SJCRH30 (cell line): ENCODE data around the gene TSR1. TPM values are rescaled to one million over a fixed set of nuclear protein-coding genes. Genes with fewer than 3 reads are reported as not detected.

Experiments
- DNase-seq, 2 experiments: peaks; one replicate each; pipeline ENCODE4 v3.0.0-alpha.2; 2015 to 2020
- H3K27ac ChIP-seq: fragments of 250-450 bp; sonication (Bioruptor Pico); 2 replicates; pipeline ENCODE4 v1.5.1; 2020; ENCODE audit warnings: mild to moderate bottlenecking, moderate library complexity
- H3K27me3 ChIP-seq: fragments of 250-450 bp; sonication (Bioruptor Pico); 2 replicates; pipeline ENCODE4 v1.5.1; 2020; ENCODE audit warnings: mild to moderate bottlenecking, moderate library complexity
- H3K36me3 ChIP-seq: fragments of 250-450 bp; sonication (Bioruptor Pico); 2 replicates; pipeline ENCODE4 v1.5.1; 2020; ENCODE audit warnings: mild to moderate bottlenecking, moderate library complexity
- H3K4me1 ChIP-seq: fragments of 250-450 bp; sonication (Bioruptor Pico); 2 replicates; pipeline ENCODE4 v1.5.1; 2020; ENCODE audit warnings: mild to moderate bottlenecking, moderate library complexity
- H3K4me3 ChIP-seq: fragments of 250-450 bp; sonication (Bioruptor Pico); 2 replicates; pipeline ENCODE4 v1.5.1; 2020; ENCODE audit warnings: mild to moderate bottlenecking, moderate library complexity
- H3K9me3 ChIP-seq: fragments of 250-450 bp; sonication (Bioruptor Pico); replicated peaks from 2 replicates; pipeline ENCODE4 v1.5.1; 2020; ENCODE audit warnings: mild to moderate bottlenecking, moderate library complexity
- total RNA-seq: library from RNA; depleted of rRNA; stranded (reverse); fragments of >200 nt; shearing (Covaris generic); gene quantifications from 2 replicates; pipeline ENCODE4 v1.2.3, GENCODE V29; 2014

TSR1 gene
- total RNA-seq, 1 experiment from 2014 or later = 31.9 TPM

GRCh38 chr17:2373179-2373578, 36.9 kb upstream of the TSR1 start:
- H3K4me3 ChIP-seq = no peak overlapping the region
- DNase-seq = no peak

GRCh38 chr17:2372681-2373080, 36.4 kb upstream of the TSR1 start:
- Histone ChIP-seq H3K27me3 (no peaks in the 10 kb centered on the region), H3K36me3 (no peaks in the 10 kb centered on the region), H3K27ac (no peak overlapping the region), H3K9me3 (no peaks in the 10 kb centered on the region), H3K4me3 (no peak overlapping the region), H3K4me1 (no peaks in the 10 kb centered on the region)
- DNase-seq = no peak

More at GRCh38 chr17:2373179-2373578, 36.9 kb upstream of the TSR1 start:
- Histone ChIP-seq H3K36me3 (no peaks in the 10 kb centered on the region), H3K27me3 (no peaks in the 10 kb centered on the region), H3K9me3 (no peaks in the 10 kb centered on the region), H3K4me1 (no peaks in the 10 kb centered on the region), H3K27ac (no peak overlapping the region)

- Histone ChIP-seq H3K4me1 (no peaks in the 10 kb centered on the region), H3K27ac (no peak overlapping the region), H3K36me3 (no peaks in the 10 kb centered on the region), H3K9me3 (no peaks in the 10 kb centered on the region), H3K4me3 (no peak overlapping the region), H3K27me3 (no peaks in the 10 kb centered on the region)
- DNase-seq = no peak
Measured at GRCh38 chr17:2372180-2372579, 35.9 kb upstream of the TSR1 start.

- DNase-seq = no peak
Measured at GRCh38 chr17:2371183-2372130, 35.2 kb upstream of the TSR1 start.

GRCh38 chr17:2370211-2370589, 33.9 kb upstream of the TSR1 start:
- DNase-seq = no peak
- no peak overlapping the region for H3K4me3 ChIP-seq
- H3K9me3 ChIP-seq = no peaks in the 10 kb centered on the region
- H3K36me3 ChIP-seq = no peaks in the 10 kb centered on the region
- H3K4me1 ChIP-seq = no peaks in the 10 kb centered on the region
- no peak overlapping the region for H3K27ac ChIP-seq
- H3K27me3 ChIP-seq = no peaks in the 10 kb centered on the region

More at GRCh38 chr17:2371183-2372130, 35.2 kb upstream of the TSR1 start:
- Histone ChIP-seq H3K4me3 (no peak overlapping the region), H3K4me1 (no peaks in the 10 kb centered on the region), H3K9me3 (no peaks in the 10 kb centered on the region), H3K27ac (no peak overlapping the region), H3K36me3 (no peaks in the 10 kb centered on the region), H3K27me3 (no peaks in the 10 kb centered on the region)

GRCh38 chr17:2369551-2370210, 33.4 kb upstream of the TSR1 start:
- Histone ChIP-seq H3K27me3 (no peaks in the 10 kb centered on the region), H3K4me1 (no peaks in the 10 kb centered on the region), H3K4me3 (no peak overlapping the region), H3K9me3 (no peaks in the 10 kb centered on the region), H3K36me3 (no peaks in the 10 kb centered on the region), H3K27ac (no peak overlapping the region)
- no peak for DNase-seq

GRCh38 chr17:2369039-2369438, 32.8 kb upstream of the TSR1 start:
- H3K27me3 ChIP-seq = no peaks in the 10 kb centered on the region
- no peak for DNase-seq
- no peak overlapping the region for H3K27ac ChIP-seq
- H3K4me1 ChIP-seq = no peaks in the 10 kb centered on the region
- H3K9me3 ChIP-seq = no peaks in the 10 kb centered on the region
- no peaks in the 10 kb centered on the region for H3K36me3 ChIP-seq
- H3K4me3 ChIP-seq = no peak overlapping the region

- no peaks in the 10 kb centered on the region for H3K4me1 ChIP-seq
Measured at GRCh38 chr17:2368359-2368758, 32.1 kb upstream of the TSR1 start.

GRCh38 chr17:2366747-2367494, 30.7 kb upstream of the TSR1 start:
- no peaks in the 10 kb centered on the region for H3K36me3 ChIP-seq
- DNase-seq = no peak
- no peaks in the 10 kb centered on the region for H3K4me1 ChIP-seq
- no peak overlapping the region for H3K4me3 ChIP-seq
- no peaks in the 10 kb centered on the region for H3K27me3 ChIP-seq
- H3K9me3 ChIP-seq = no peaks in the 10 kb centered on the region
- no peak overlapping the region for H3K27ac ChIP-seq

More at GRCh38 chr17:2368359-2368758, 32.1 kb upstream of the TSR1 start:
- Histone ChIP-seq H3K27me3 (no peaks in the 10 kb centered on the region), H3K36me3 (no peaks in the 10 kb centered on the region), H3K27ac (no peak overlapping the region), H3K4me3 (no peak overlapping the region), H3K9me3 (no peaks in the 10 kb centered on the region)
- no peak for DNase-seq

GRCh38 chr17:2365132-2365531, 28.9 kb upstream of the TSR1 start:
- DNase-seq = no peak
- no peaks in the 10 kb centered on the region for H3K36me3 ChIP-seq
- no peaks in the 10 kb centered on the region for H3K9me3 ChIP-seq
- H3K4me1 ChIP-seq = peaks cover 2% of the 10 kb centered on the region
- H3K27ac ChIP-seq = no peak overlapping the region
- H3K27me3 ChIP-seq = no peaks in the 10 kb centered on the region
- H3K4me3 ChIP-seq = no peak overlapping the region

- Histone ChIP-seq H3K9me3 (no peaks in the 10 kb centered on the region), H3K36me3 (no peaks in the 10 kb centered on the region), H3K27me3 (no peaks in the 10 kb centered on the region), H3K4me3 (no peak overlapping the region), H3K4me1 (peaks cover 6% of the 10 kb centered on the region), H3K27ac (no peak overlapping the region)
- DNase-seq = no peak
Measured at GRCh38 chr17:2364763-2365116, 28.5 kb upstream of the TSR1 start.

GRCh38 chr17:2363851-2364762, 27.9 kb upstream of the TSR1 start:
- no peak for DNase-seq
- peaks cover 7% of the 10 kb centered on the region for H3K4me1 ChIP-seq
- no peaks in the 10 kb centered on the region for H3K36me3 ChIP-seq

GRCh38 chr17:2363318-2363717, 27.1 kb upstream of the TSR1 start:
- peaks cover 7% of the 10 kb centered on the region for H3K4me1 ChIP-seq
- no peaks in the 10 kb centered on the region for H3K27me3 ChIP-seq
- no peak overlapping the region for H3K27ac ChIP-seq
- no peaks in the 10 kb centered on the region for H3K36me3 ChIP-seq
- H3K4me3 ChIP-seq = no peak overlapping the region
- DNase-seq = no peak
- H3K9me3 ChIP-seq = no peaks in the 10 kb centered on the region

More at GRCh38 chr17:2363851-2364762, 27.9 kb upstream of the TSR1 start:
- H3K9me3 ChIP-seq = no peaks in the 10 kb centered on the region
- no peaks in the 10 kb centered on the region for H3K27me3 ChIP-seq
- no peak overlapping the region for H3K4me3 ChIP-seq
- H3K27ac ChIP-seq = no peak overlapping the region

- no peaks in the 10 kb centered on the region for H3K27me3 ChIP-seq
- H3K27ac ChIP-seq = no peak overlapping the region
- H3K4me3 ChIP-seq = no peak overlapping the region
- no peak for DNase-seq
- no peaks in the 10 kb centered on the region for H3K36me3 ChIP-seq
- H3K4me1 ChIP-seq = peaks cover 7% of the 10 kb centered on the region
- no peaks in the 10 kb centered on the region for H3K9me3 ChIP-seq
Measured at GRCh38 chr17:2362881-2363280, 26.6 kb upstream of the TSR1 start.
